Type B pancreatic cell (in vitro differentiated cells): ENCODE results near the gene SLC29A2. TPM values are rescaled to one million over a fixed set of nuclear protein-coding genes. Genes with fewer than 3 reads are reported as not detected.
A peak's percentile ranks its signal among the peaks of the same experiment; 100 is the strongest.

ENCODE experiments used
- DNase-seq: peaks from one replicate; pipeline ENCODE4 v3.0.0; 2021; ENCODE audit warnings: mixed read lengths; ENCODE audit not compliant: unreplicated experiment; ENCODE audit errors: extremely low spot score
- H3K27ac Mint-ChIP-seq: 2 replicates; pipeline ENCODE4 v1.8.0; 2021; ENCODE audit warnings: mild to moderate bottlenecking, mixed read lengths
- H3K27me3 Mint-ChIP-seq: 2 replicates; pipeline ENCODE4 v1.8.0; 2021; ENCODE audit warnings: mixed read lengths
- H3K36me3 Mint-ChIP-seq: 2 replicates; pipeline ENCODE4 v1.8.0; 2021; ENCODE audit warnings: mixed read lengths
- H3K4me1 Mint-ChIP-seq: one replicate; pipeline ENCODE4 v1.8.0; 2021; ENCODE audit warnings: mixed read lengths; ENCODE audit not compliant: unreplicated experiment
- H3K4me3 Mint-ChIP-seq: 2 replicates; pipeline ENCODE4 v1.8.0; 2021; ENCODE audit warnings: mild to moderate bottlenecking, mixed read lengths
- H3K9me3 Mint-ChIP-seq: 2 replicates; pipeline ENCODE4 v1.8.0; 2021; ENCODE audit warnings: mixed read lengths
- total RNA-seq: library from RNA; stranded (reverse); gene quantifications from 2 replicates; pipeline ENCODE4 v1.2.1, GENCODE V29; 2021; ENCODE audit warnings: low replicate concordance
- TF ChIP-seq, protein P1 (sequence below): fragments of 200-600 bp; sonication (generic); conservative IDR thresholded peaks from 2 replicates; pipeline ENCODE4 v1.5.0; 2021; ENCODE audit warnings: antibody characterized with exemption, mild to moderate bottlenecking

SLC29A2 gene
- total RNA-seq, 1 donor from 2014 or later: 22.2 TPM

DNA sequence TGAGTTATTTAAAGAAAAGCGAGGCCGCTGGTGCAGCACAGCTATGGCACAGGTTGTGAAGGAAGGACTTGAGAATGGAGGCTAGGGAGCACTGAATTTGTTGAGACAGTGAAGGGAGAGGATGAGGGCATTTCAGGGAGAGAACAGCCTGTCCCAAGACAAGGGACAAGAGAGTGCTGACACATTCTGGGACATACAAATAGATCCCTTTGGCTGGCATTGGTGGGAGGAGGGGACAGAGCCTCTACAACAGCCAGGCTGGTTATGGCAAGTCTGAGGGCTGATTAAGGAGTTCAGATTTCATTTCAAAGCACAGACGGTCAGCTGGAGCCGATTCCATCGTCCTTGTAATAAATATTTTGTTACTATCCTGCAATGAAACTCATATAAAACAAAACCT, 1.7 kb upstream of the SLC29A2 start:
- no peak overlapping the region for H3K27ac Mint-ChIP-seq

GRCh38 chr11:66369073-66369894, 2.3 kb downstream of the SLC29A2 start:
- H3K27ac Mint-ChIP-seq: peak overlapping the region; percentile 92
- H3K4me1 Mint-ChIP-seq: peaks cover 15% of the 10 kb centered on the region
- DNase-seq: no peak
- no peaks in the 10 kb centered on the region for H3K9me3 Mint-ChIP-seq
- TF ChIP-seq, protein P1, sequence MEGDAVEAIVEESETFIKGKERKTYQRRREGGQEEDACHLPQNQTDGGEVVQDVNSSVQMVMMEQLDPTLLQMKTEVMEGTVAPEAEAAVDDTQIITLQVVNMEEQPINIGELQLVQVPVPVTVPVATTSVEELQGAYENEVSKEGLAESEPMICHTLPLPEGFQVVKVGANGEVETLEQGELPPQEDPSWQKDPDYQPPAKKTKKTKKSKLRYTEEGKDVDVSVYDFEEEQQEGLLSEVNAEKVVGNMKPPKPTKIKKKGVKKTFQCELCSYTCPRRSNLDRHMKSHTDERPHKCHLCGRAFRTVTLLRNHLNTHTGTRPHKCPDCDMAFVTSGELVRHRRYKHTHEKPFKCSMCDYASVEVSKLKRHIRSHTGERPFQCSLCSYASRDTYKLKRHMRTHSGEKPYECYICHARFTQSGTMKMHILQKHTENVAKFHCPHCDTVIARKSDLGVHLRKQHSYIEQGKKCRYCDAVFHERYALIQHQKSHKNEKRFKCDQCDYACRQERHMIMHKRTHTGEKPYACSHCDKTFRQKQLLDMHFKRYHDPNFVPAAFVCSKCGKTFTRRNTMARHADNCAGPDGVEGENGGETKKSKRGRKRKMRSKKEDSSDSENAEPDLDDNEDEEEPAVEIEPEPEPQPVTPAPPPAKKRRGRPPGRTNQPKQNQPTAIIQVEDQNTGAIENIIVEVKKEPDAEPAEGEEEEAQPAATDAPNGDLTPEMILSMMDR: no peak
- H3K27me3 Mint-ChIP-seq: no peaks in the 10 kb centered on the region
- H3K4me3 Mint-ChIP-seq: peak overlapping the region; percentile 93
- H3K36me3 Mint-ChIP-seq: peaks cover 11% of the 10 kb centered on the region

More for the DNA sequence above, 1.7 kb upstream of the SLC29A2 start:
- TF ChIP-seq, protein P1: no peak
- H3K27me3 Mint-ChIP-seq: peaks cover 3% of the 10 kb centered on the region
- H3K4me3 Mint-ChIP-seq: peak overlapping the region; percentile 31
- DNase-seq: no peak
- peaks cover 6% of the 10 kb centered on the region for H3K36me3 Mint-ChIP-seq
- H3K9me3 Mint-ChIP-seq: no peaks in the 10 kb centered on the region
- H3K4me1 Mint-ChIP-seq: peaks cover 15% of the 10 kb centered on the region

- H3K27me3 Mint-ChIP-seq: no peaks in the 10 kb centered on the region
- no peaks in the 10 kb centered on the region for H3K9me3 Mint-ChIP-seq
- H3K4me3 Mint-ChIP-seq: peak overlapping the region; percentile 14
- no peak for DNase-seq
- H3K36me3 Mint-ChIP-seq: peaks cover 11% of the 10 kb centered on the region
- TF ChIP-seq, protein P1: no peak
- H3K27ac Mint-ChIP-seq: no peak overlapping the region
- peaks cover 13% of the 10 kb centered on the region for H3K4me1 Mint-ChIP-seq
Observed at GRCh38 chr11:66368484-66368883, 3.1 kb downstream of the SLC29A2 start.

DNA sequence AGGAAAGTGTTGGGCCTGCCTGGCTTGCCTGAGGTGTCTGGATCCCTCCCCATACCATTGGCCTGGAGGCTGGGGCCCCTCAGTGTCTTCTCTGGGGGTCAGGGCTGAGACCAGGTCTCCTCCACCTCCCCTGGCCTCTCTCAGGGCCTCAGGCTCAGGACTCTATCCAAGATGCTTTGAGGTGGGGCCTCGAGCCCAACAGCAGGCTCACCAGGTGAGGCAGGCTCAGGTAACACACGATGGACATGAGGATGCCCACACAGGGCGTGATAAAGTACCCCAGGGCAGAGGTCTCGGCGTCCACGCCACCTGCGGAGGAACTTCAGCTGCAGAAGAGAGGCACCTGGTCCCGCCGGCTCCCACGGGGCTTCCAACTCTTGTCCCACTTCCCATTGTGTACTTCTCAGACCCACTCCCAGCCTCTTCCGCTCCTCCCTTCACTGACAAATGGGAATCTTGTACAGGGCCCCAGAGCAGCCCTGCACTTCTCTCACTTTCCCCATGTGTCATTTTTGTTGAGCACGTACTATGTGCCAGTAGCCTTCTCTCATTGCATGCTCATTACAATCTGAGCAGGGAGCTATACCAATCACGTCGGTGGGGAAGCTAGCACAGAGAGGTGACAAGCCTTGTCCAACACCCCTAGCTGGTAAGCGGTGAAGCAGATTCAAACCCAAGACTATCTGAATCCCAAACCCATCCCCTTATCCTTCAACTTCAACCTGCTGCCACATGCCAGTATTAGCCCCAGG, 3.8 kb downstream of the SLC29A2 start:
- TF ChIP-seq, protein P1: no peak
- no peaks in the 10 kb centered on the region for H3K9me3 Mint-ChIP-seq
- H3K4me3 Mint-ChIP-seq: peak overlapping the region; percentile 49
- no peaks in the 10 kb centered on the region for H3K27me3 Mint-ChIP-seq
- no peak for DNase-seq
- H3K27ac Mint-ChIP-seq: peak overlapping the region; percentile 59
- peaks cover 10% of the 10 kb centered on the region for H3K4me1 Mint-ChIP-seq
- H3K36me3 Mint-ChIP-seq: peaks cover 11% of the 10 kb centered on the region

DNA sequence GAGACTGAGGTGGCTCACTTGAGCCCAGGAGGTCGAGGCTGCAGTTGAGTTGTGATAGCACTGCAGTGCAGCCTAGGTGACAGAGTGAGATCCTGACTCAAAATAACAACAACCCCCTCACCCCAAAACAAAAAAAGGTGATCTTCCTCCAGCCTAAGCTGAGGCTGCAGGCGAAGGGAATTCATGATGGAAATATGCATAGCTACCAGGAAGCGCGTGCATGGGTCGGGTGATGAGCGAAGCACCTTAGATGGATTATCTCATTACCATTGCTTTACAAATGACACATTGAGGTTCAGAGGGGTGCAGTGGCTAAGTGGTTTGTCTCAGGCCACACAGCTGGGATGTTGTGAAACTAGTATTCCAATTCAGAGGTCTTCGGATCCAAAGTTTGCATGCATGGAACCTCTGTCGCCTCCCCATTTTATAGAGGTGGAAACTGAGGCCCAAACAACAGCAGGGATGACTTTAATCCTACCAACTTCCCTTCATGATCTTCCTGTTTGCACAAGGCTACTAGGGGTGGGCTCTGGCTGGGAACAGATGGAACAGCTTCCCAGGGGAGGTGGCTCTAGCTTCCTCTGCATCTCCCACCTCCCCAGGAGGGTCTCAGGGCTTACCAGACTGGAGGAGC, 4.6 kb downstream of the SLC29A2 start:
- H3K27me3 Mint-ChIP-seq: no peaks in the 10 kb centered on the region
- no peak for DNase-seq
- peaks cover 11% of the 10 kb centered on the region for H3K36me3 Mint-ChIP-seq
- peaks cover 10% of the 10 kb centered on the region for H3K4me1 Mint-ChIP-seq
- no peak overlapping the region for H3K27ac Mint-ChIP-seq
- no peaks in the 10 kb centered on the region for H3K9me3 Mint-ChIP-seq
- TF ChIP-seq, protein P1: no peak
- H3K4me3 Mint-ChIP-seq: no peak overlapping the region
